ENCODE measurements around the gene POU3F2.

POU3F2 gene

DNA sequence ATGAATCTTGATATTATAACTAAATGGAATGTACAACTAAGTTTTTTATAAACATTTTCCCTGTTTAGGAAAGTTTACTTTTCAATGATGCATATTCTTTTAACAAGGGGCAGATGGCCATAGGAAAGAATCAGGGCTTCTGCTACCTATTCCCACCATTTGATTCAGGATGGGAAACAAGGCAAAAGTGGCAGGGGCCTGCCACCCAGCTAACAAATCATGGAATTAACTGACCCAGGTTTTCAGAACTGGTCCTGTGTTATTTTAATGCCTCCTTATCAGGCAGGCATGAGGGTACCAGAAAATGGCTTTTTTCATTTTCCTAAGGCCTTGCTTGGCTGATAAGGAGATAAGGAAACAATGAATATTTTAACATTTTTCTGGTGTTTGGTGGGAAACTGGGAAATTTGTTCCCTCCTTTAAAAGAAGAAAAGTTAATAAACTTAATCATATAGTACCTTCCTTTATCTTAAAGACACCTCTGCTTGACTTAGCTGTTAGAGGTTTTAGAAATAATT is 6.7 kb downstream of the POU3F2 start:
- Histone ChIP-seq H3K27ac (replicated peaks; ENCODE audit: low read length) (no peak overlapping the region), H3K9ac (ENCODE audit: low read depth, low read length, poor library complexity) (no peak overlapping the region), H2AK5ac (ENCODE audit: low read depth, low read length) (no peak overlapping the region), H2AFZ (ENCODE audit: low read length) (no peak overlapping the region), H3K36me3 (replicated peaks in 1 of 2; ENCODE audit: control insufficient read depth in 2 of 2, insufficient read depth in 2 of 2, low read length in 2 of 2) (peaks cover 0 to 92% of the 10 kb centered on the region in 2 donors), H3K9me3 (replicated peaks in 1 of 2; ENCODE audit: control insufficient read depth in 2 of 2, insufficient read depth in 1 of 2, low read depth in 1 of 2, low read length in 2 of 2) (no peaks in the 10 kb centered on the region), H3K4ac (ENCODE audit: low read length) (no peak overlapping the region), H3K4me2 (ENCODE audit: insufficient read depth, low read length, poor library complexity, severe bottlenecking) (no peak overlapping the region), H3K23ac (ENCODE audit: low read depth, low read length, poor library complexity) (no peak overlapping the region), H4K91ac (ENCODE audit: low read depth, low read length, poor library complexity) (no peak overlapping the region), H4K8ac (ENCODE audit: low read depth, low read length) (no peak overlapping the region), H3K27me3 (ENCODE audit: control insufficient read depth in 3 of 3, insufficient read depth in 3 of 3, low read depth in 1 of 3, low read length in 3 of 3) (peaks cover 0 to 34% (median 16%) of the 10 kb centered on the region in 3 experiments), H2BK12ac (ENCODE audit: low read length) (no peak overlapping the region), H3K14ac (ENCODE audit: low read length) (no peak overlapping the region), H2BK120ac (ENCODE audit: low read depth, low read length) (no peak overlapping the region), H2BK15ac (ENCODE audit: low read length) (no peak overlapping the region), H3K18ac (ENCODE audit: low read length) (no peak overlapping the region), H3K4me1 (ENCODE audit: control insufficient read depth in 2 of 2, insufficient read depth in 1 of 2, low read depth in 1 of 2, low read length in 2 of 2) (peaks cover 4 to 15% of the 10 kb centered on the region in 2 donors), H3K79me1 (ENCODE audit: low read depth, low read length) (no peaks in the 10 kb centered on the region), H3K4me3 (ENCODE audit: low read length in 2 of 2) (peak overlapping the region in 1 of 2 donors; percentile 99), H2BK5ac (ENCODE audit: low read length) (no peak overlapping the region)
- DNase-seq (ENCODE audit: low spot score): no peak

DNA sequence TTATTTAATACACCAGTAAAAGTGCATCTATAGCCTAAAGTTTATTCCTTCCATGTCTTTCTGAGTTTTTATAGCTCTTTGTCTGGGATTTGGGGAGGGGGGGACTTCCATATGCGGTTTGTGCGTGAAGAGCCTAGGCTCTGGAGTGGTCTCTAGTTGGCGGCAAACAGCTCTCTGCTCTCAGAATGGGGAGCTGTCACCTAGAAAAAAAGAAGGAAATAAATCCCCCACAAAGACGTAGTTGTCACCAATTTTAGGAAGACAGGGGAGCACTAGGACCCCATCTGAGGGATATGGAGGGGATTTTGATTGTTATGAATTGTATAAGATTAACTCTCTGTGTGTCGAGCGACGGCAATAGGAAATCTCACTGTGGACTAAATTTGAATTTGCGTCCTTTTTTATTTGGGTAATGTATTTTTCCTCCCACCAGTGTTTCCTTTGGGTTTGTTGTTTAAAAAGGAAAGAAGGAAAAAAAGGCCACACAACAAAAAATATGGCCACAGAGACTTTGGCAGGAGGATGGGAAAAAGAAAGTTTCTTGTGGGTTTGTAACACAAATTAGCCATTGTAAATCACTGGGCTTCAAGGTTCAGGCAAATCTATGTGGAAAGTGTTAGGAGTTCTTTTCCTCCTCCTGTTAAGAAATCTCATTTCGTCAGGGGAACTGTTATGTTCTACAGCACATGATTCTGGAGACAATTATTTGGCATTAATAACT is 7.4 kb downstream of the POU3F2 start:
- DNase-seq (ENCODE audit: low spot score): peak; percentile 14
- H3K4me2 ChIP-seq (ENCODE audit: insufficient read depth, low read length, poor library complexity, severe bottlenecking): no peak overlapping the region
- no peaks in the 10 kb centered on the region for H3K79me1 ChIP-seq (ENCODE audit: low read depth, low read length)
- no peak overlapping the region for H2BK120ac ChIP-seq (ENCODE audit: low read depth, low read length)
- H2AFZ ChIP-seq (ENCODE audit: low read length): no peak overlapping the region
- peaks cover 0 to 92% of the 10 kb centered on the region in 2 donors for H3K36me3 ChIP-seq (replicated peaks in 1 of 2; ENCODE audit: control insufficient read depth in 2 of 2, insufficient read depth in 2 of 2, low read length in 2 of 2)
- no peak overlapping the region for H3K18ac ChIP-seq (ENCODE audit: low read length)
- peak overlapping the region in 1 of 2 donors; percentile 99 for H3K4me3 ChIP-seq (ENCODE audit: low read length in 2 of 2)
- peak overlapping the region; percentile 81 for H2AK5ac ChIP-seq (ENCODE audit: low read depth, low read length)
- H4K8ac ChIP-seq (ENCODE audit: low read depth, low read length): no peak overlapping the region
- no peak overlapping the region for H3K14ac ChIP-seq (ENCODE audit: low read length)
- peaks cover 0 to 34% (median 16%) of the 10 kb centered on the region in 3 experiments for H3K27me3 ChIP-seq (ENCODE audit: control insufficient read depth in 3 of 3, insufficient read depth in 3 of 3, low read depth in 1 of 3, low read length in 3 of 3)
- no peak overlapping the region for H2BK15ac ChIP-seq (ENCODE audit: low read length)
- H3K27ac ChIP-seq (replicated peaks; ENCODE audit: low read length): no peak overlapping the region
- no peak overlapping the region for H3K4ac ChIP-seq (ENCODE audit: low read length)
- no peak overlapping the region for H3K23ac ChIP-seq (ENCODE audit: low read depth, low read length, poor library complexity)
- H3K9me3 ChIP-seq (replicated peaks in 1 of 2; ENCODE audit: control insufficient read depth in 2 of 2, insufficient read depth in 1 of 2, low read depth in 1 of 2, low read length in 2 of 2): no peaks in the 10 kb centered on the region
- H4K91ac ChIP-seq (ENCODE audit: low read depth, low read length, poor library complexity): no peak overlapping the region
- H2BK5ac ChIP-seq (ENCODE audit: low read length): no peak overlapping the region
- H3K9ac ChIP-seq (ENCODE audit: low read depth, low read length, poor library complexity): no peak overlapping the region
- no CpG with 5 or more reads among the region's 9 CpGs for WGBS, 2 donors (ENCODE audit: extremely low coverage in 2 of 2, insufficient read length in 2 of 2, insufficient replicate concordance in 1 of 2)
- no peak overlapping the region for H2BK12ac ChIP-seq (ENCODE audit: low read length)
- peaks cover 5 to 15% of the 10 kb centered on the region in 2 donors for H3K4me1 ChIP-seq (ENCODE audit: control insufficient read depth in 2 of 2, insufficient read depth in 1 of 2, low read depth in 1 of 2, low read length in 2 of 2)

GRCh38 chr6:98842342-98843180 is 8.2 kb downstream of the POU3F2 start:
- WGBS, 2 donors (ENCODE audit: extremely low coverage in 2 of 2, insufficient read length in 2 of 2, insufficient replicate concordance in 1 of 2): no CpG with 5 or more reads among the region's 44 CpGs
- no peak overlapping the region for H4K91ac ChIP-seq (ENCODE audit: low read depth, low read length, poor library complexity)
- no peak overlapping the region for H4K8ac ChIP-seq (ENCODE audit: low read depth, low read length)
- peak overlapping the region; percentile 81 for H2AK5ac ChIP-seq (ENCODE audit: low read depth, low read length)
- peak overlapping the region in 1 of 2 donors; percentile 99 for H3K4me3 ChIP-seq (ENCODE audit: low read length in 2 of 2)
- H3K23ac ChIP-seq (ENCODE audit: low read depth, low read length, poor library complexity): no peak overlapping the region
- H2BK5ac ChIP-seq (ENCODE audit: low read length): no peak overlapping the region
- peak overlapping the region; percentile 53 for H3K9ac ChIP-seq (ENCODE audit: low read depth, low read length, poor library complexity)
- H3K14ac ChIP-seq (ENCODE audit: low read length): peak overlapping the region; percentile 4
- H3K18ac ChIP-seq (ENCODE audit: low read length): peak overlapping the region; percentile 88
- H3K9me3 ChIP-seq (replicated peaks in 1 of 2; ENCODE audit: control insufficient read depth in 2 of 2, insufficient read depth in 1 of 2, low read depth in 1 of 2, low read length in 2 of 2): no peaks in the 10 kb centered on the region
- peak overlapping the region; percentile 46 for H2BK12ac ChIP-seq (ENCODE audit: low read length)
- H2AFZ ChIP-seq (ENCODE audit: low read length): no peak overlapping the region
- peaks cover 5 to 13% of the 10 kb centered on the region in 2 donors for H3K4me1 ChIP-seq (ENCODE audit: control insufficient read depth in 2 of 2, insufficient read depth in 1 of 2, low read depth in 1 of 2, low read length in 2 of 2)
- no peaks in the 10 kb centered on the region for H3K79me1 ChIP-seq (ENCODE audit: low read depth, low read length)
- H3K27ac ChIP-seq (replicated peaks; ENCODE audit: low read length): no peak overlapping the region
- peaks cover 0 to 33% (median 16%) of the 10 kb centered on the region in 3 experiments for H3K27me3 ChIP-seq (ENCODE audit: control insufficient read depth in 3 of 3, insufficient read depth in 3 of 3, low read depth in 1 of 3, low read length in 3 of 3)
- no peak overlapping the region for H3K4ac ChIP-seq (ENCODE audit: low read length)
- H2BK15ac ChIP-seq (ENCODE audit: low read length): no peak overlapping the region
- H3K4me2 ChIP-seq (ENCODE audit: insufficient read depth, low read length, poor library complexity, severe bottlenecking): peak overlapping the region; percentile 47
- H2BK120ac ChIP-seq (ENCODE audit: low read depth, low read length): no peak overlapping the region
- peaks cover 0 to 92% of the 10 kb centered on the region in 2 donors for H3K36me3 ChIP-seq (replicated peaks in 1 of 2; ENCODE audit: control insufficient read depth in 2 of 2, insufficient read depth in 2 of 2, low read length in 2 of 2)
- DNase-seq (ENCODE audit: low spot score): peak; percentile 42
